GM18499 (cell line): ENCODE results near the gene MTAP.
A peak's percentile ranks its signal among the peaks of the same experiment; 100 is the strongest.
"Not testable (repeated sequence)": the region's sequence is repeated elsewhere in the genome, so short reads cannot be mapped to it uniquely, and the experiment has no call there.

Experiments used
- ATAC-seq: cut with Tn5 transposase; IDR thresholded peaks from one replicate; pipeline ENCODE4 v1.9.1; 2021; ENCODE audit warnings: moderate number of reproducible peaks; ENCODE audit not compliant: insufficient read depth, unreplicated experiment

Gene MTAP

GRCh38 chr9:21904371-21904770, 101.9 kb downstream of the MTAP start:
- no peak for ATAC-seq

GRCh38 chr9:21904776-21905175, 102.3 kb downstream of the MTAP start:
- no peak for ATAC-seq

GRCh38 chr9:21906213-21906612, 103.8 kb downstream of the MTAP start:
- no peak for ATAC-seq

GRCh38 chr9:21906881-21907280, 104.4 kb downstream of the MTAP start:
- no peak for ATAC-seq

- no peak for ATAC-seq
These were observed 117.2 kb downstream of the MTAP start for GRCh38 chr9:21919377-21920362.

- ATAC-seq = no peak
These were observed 121.3 kb downstream of the MTAP start for GRCh38 chr9:21923694-21924093.

GRCh38 chr9:21927752-21928151, 125.3 kb downstream of the MTAP start:
- ATAC-seq = no peak

- ATAC-seq = no peak
These were observed 129.0 kb downstream of the MTAP start for GRCh38 chr9:21931428-21931827.

- ATAC-seq = no peak
These were observed 130.8 kb downstream of the MTAP start for GRCh38 chr9:21933281-21933680.

GRCh38 chr9:21933865-21934264, 131.4 kb downstream of the MTAP start:
- no peak for ATAC-seq

- ATAC-seq = no peak
These were observed 133.2 kb downstream of the MTAP start for GRCh38 chr9:21935631-21936030.

GRCh38 chr9:21936161-21936560, 133.7 kb downstream of the MTAP start:
- no peak for ATAC-seq

GRCh38 chr9:21941337-21941995, 139.0 kb downstream of the MTAP start:
- no peak for ATAC-seq

- peak; percentile 80 for ATAC-seq
These were observed 141.0 kb downstream of the MTAP start for GRCh38 chr9:21943464-21943863.

- no peak for ATAC-seq
These were observed 143.2 kb downstream of the MTAP start for GRCh38 chr9:21945606-21946005.

- no peak for ATAC-seq
These were observed 156.4 kb downstream of the MTAP start for GRCh38 chr9:21958833-21959232.

- ATAC-seq = not testable (repeated sequence)
These were observed 156.8 kb downstream of the MTAP start for GRCh38 chr9:21959268-21959667.

- no peak for ATAC-seq
These were observed 159.1 kb downstream of the MTAP start for GRCh38 chr9:21961569-21961968.

GRCh38 chr9:21964925-21965385, 162.5 kb downstream of the MTAP start:
- no peak for ATAC-seq

- ATAC-seq = peak; percentile 50
These were observed 163.0 kb downstream of the MTAP start for GRCh38 chr9:21965401-21965951.
